ENCODE results near the gene TRAF7.

The TRAF7 gene

GRCh38 chr16:2223221-2223941 is 67.8 kb downstream of the TRAF7 start, which contains the start of gene E4F1:
Gene E4F1, plus strand, starts transcription at chr16:2223591. Its CDS starts 23 bp downstream, at chr16:2223614.
- peak; percentile 93 for DNase-seq (ENCODE audit: low read depth)

- DNase-seq (ENCODE audit: low read depth): no peak
Observed at GRCh38 chr16:2223942-2224486, 68.4 kb downstream of the TRAF7 start.

DNA sequence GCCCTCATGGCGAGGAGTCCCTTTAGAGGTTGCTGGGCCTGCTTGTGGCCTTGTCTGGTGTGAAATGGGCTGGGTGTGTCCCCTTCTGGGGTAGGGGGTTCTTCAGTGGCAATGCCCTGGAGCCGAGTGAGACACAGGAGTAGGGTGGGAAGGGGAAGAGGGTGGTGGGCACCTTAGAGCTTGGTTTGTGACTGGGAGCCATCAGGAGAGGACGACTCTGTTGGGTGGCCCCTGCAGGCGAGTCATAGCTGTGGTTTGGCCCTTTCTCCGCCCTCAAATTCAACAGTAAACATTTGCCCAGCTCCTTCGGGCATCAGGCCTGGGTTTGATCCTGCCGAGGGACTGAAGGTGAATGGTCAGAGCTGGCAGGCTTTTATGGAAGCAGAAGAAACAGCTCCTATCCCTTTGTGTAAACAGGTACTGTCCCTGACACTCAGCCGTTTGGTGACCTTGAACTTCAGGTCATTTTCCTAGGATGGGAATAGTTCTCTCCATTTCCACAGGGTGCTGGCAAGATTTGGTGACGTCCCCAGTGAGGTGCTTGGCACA is 70.7 kb downstream of the TRAF7 start:
- DNase-seq (ENCODE audit: low read depth): no peak

DNA sequence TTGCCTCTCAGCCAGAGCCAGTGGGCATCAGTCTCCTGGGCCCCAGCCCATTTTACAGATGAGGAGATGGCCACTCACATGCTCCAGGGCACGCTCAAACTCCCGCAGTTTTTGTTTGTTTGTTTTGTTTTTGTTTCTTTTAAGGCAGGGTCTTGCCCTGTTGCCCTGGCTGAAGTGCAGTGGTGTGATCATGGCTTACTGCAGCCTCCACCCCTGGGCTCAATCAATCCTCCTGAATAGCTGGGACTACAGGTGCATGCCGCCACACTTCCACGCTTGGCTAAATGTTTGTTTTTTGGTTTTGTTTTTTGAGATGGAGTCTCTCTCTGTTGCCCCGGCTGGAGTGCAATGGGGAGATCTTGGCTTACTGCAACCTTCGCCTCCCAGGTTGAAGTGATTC is 71.3 kb downstream of the TRAF7 start:
- no peak for DNase-seq (ENCODE audit: low read depth)
